ENCODE data around the gene C2orf69. TPM values are rescaled to one million over a fixed set of nuclear protein-coding genes. Genes with fewer than 3 reads are reported as not detected.

The C2orf69 gene
- total RNA-seq, 2 donors from 2014 or later: 14.2 to 25.0 TPM

GRCh38 chr2:199946196-199946595 is 35.1 kb downstream of the C2orf69 start:
- Mint-ChIP-seq H3K36me3 (peaks cover 0 to 7% of the 10 kb centered on the region in 2 donors), H3K27ac (no peak overlapping the region), H3K9me3 (no peaks in the 10 kb centered on the region)
- DNase-seq (ENCODE audit: low spot score in 2 of 2) (no peak), ATAC-seq (no peak)

GRCh38 chr2:199946836-199947235 is 35.7 kb downstream of the C2orf69 start:
- Mint-ChIP-seq H3K36me3 (peaks cover 0 to 7% of the 10 kb centered on the region in 2 donors), H3K27ac (no peak overlapping the region), H3K9me3 (no peaks in the 10 kb centered on the region)
- ATAC-seq (no peak), DNase-seq (ENCODE audit: low spot score in 2 of 2) (no peak)

GRCh38 chr2:199950396-199950795 is 39.3 kb downstream of the C2orf69 start:
- peak overlapping the region; percentile 15 to 73 for H3K27ac Mint-ChIP-seq
- peaks cover 8 to 26% of the 10 kb centered on the region in 2 donors for H3K36me3 Mint-ChIP-seq
- H3K9me3 Mint-ChIP-seq: no peaks in the 10 kb centered on the region
- ATAC-seq (no peak), DNase-seq (ENCODE audit: low spot score in 2 of 2) (no peak)

- no peak for ATAC-seq
- peaks cover 14 to 31% of the 10 kb centered on the region in 2 donors for H3K36me3 Mint-ChIP-seq
- no peak overlapping the region for H3K27ac Mint-ChIP-seq
- DNase-seq (ENCODE audit: low spot score in 2 of 2): no peak
- H3K9me3 Mint-ChIP-seq: no peaks in the 10 kb centered on the region
Observed at GRCh38 chr2:199951023-199951422, 39.9 kb downstream of the C2orf69 start.

- Mint-ChIP-seq H3K36me3 (peaks cover 20 to 42% of the 10 kb centered on the region in 2 donors), H3K9me3 (no peaks in the 10 kb centered on the region), H3K27ac (peak overlapping the region; percentile 95 to 96)
- ATAC-seq: peak; percentile 69 to 71
- no peak for DNase-seq (ENCODE audit: low spot score in 2 of 2)
Observed at GRCh38 chr2:199955007-199955338, 43.9 kb downstream of the C2orf69 start.

GRCh38 chr2:199955339-199956061 is 44.4 kb downstream of the C2orf69 start, which contains the start of the genes MAIP1 and TYW5:
Gene MAIP1, plus strand, starts transcription at chr2:199955582. Its CDS starts 217 bp downstream, at chr2:199955799.
Gene TYW5, minus strand, starts transcription at chr2:199955491. Its CDS starts 21 bp downstream, at chr2:199955470.
- Mint-ChIP-seq H3K9me3 (no peaks in the 10 kb centered on the region), H3K36me3 (peaks cover 20 to 37% of the 10 kb centered on the region in 2 donors), H3K27ac (peak within 1 kb of the TSS; percentile 95 to 96)
- ATAC-seq (peak; percentile 85 to 89), DNase-seq (ENCODE audit: low spot score in 2 of 2) (peak; percentile 75 to 81)

- peaks cover 20 to 36% of the 10 kb centered on the region in 2 donors for H3K36me3 Mint-ChIP-seq
- H3K27ac Mint-ChIP-seq: peak overlapping the region; percentile 95 to 96
- no peak for ATAC-seq
- H3K9me3 Mint-ChIP-seq: no peaks in the 10 kb centered on the region
- no peak for DNase-seq (ENCODE audit: low spot score in 2 of 2)
Observed at GRCh38 chr2:199956062-199956380, 44.9 kb downstream of the C2orf69 start.

GRCh38 chr2:199958014-199958413 is 46.9 kb downstream of the C2orf69 start:
- DNase-seq (ENCODE audit: low spot score in 2 of 2) (no peak), ATAC-seq (no peak)
- peak overlapping the region; percentile 41 to 45 for H3K27ac Mint-ChIP-seq
- H3K9me3 Mint-ChIP-seq: no peaks in the 10 kb centered on the region
- H3K36me3 Mint-ChIP-seq: peaks cover 26 to 43% of the 10 kb centered on the region in 2 donors

- peak overlapping the region in 1 of 2 donors; percentile 79 for H3K27ac Mint-ChIP-seq
- no peaks in the 10 kb centered on the region for H3K9me3 Mint-ChIP-seq
- H3K36me3 Mint-ChIP-seq: peaks cover 7 to 19% of the 10 kb centered on the region in 2 donors
- DNase-seq (ENCODE audit: low spot score in 2 of 2) (no peak), ATAC-seq (peak; percentile 79 to 96)
Observed at GRCh38 chr2:199962203-199962602, 51.1 kb downstream of the C2orf69 start.

- peaks cover 7 to 12% of the 10 kb centered on the region in 2 donors for H3K36me3 Mint-ChIP-seq
Observed at GRCh38 chr2:199966405-199966804, 55.3 kb downstream of the C2orf69 start.

GRCh38 chr2:199966976-199967375 is 55.9 kb downstream of the C2orf69 start:
- Mint-ChIP-seq H3K36me3 (peaks cover 7% of the 10 kb centered on the region in 2 donors), H3K27ac (no peak overlapping the region), H3K9me3 (no peaks in the 10 kb centered on the region)
- DNase-seq (ENCODE audit: low spot score in 2 of 2) (no peak), ATAC-seq (no peak)

More at GRCh38 chr2:199966405-199966804, 55.3 kb downstream of the C2orf69 start:
- Mint-ChIP-seq H3K27ac (no peak overlapping the region), H3K9me3 (no peaks in the 10 kb centered on the region)
- ATAC-seq: no peak
- no peak for DNase-seq (ENCODE audit: low spot score in 2 of 2)

- peak overlapping the region in 1 of 2 donors; percentile 11 for H3K27ac Mint-ChIP-seq
- H3K36me3 Mint-ChIP-seq: no peaks in the 10 kb centered on the region
- ATAC-seq: no peak
- no peaks in the 10 kb centered on the region for H3K9me3 Mint-ChIP-seq
- no peak for DNase-seq (ENCODE audit: low spot score in 2 of 2)
Observed at GRCh38 chr2:199968126-199968525, 57.0 kb downstream of the C2orf69 start.

- no peak for ATAC-seq
- Mint-ChIP-seq H3K36me3 (peaks cover 6 to 11% of the 10 kb centered on the region in 2 donors), H3K27ac (no peak overlapping the region), H3K9me3 (peaks cover 0 to 6% of the 10 kb centered on the region in 2 donors)
- DNase-seq (ENCODE audit: low spot score in 2 of 2): no peak
Observed at GRCh38 chr2:199972088-199972626, 61.1 kb downstream of the C2orf69 start.

GRCh38 chr2:199973703-199974102 is 62.6 kb downstream of the C2orf69 start:
- ATAC-seq: no peak
- no peak for DNase-seq (ENCODE audit: low spot score in 2 of 2)
- peaks cover 6 to 17% of the 10 kb centered on the region in 2 donors for H3K36me3 Mint-ChIP-seq
- peaks cover 0 to 6% of the 10 kb centered on the region in 2 donors for H3K9me3 Mint-ChIP-seq
- no peak overlapping the region for H3K27ac Mint-ChIP-seq

GRCh38 chr2:199975273-199975895 is 64.3 kb downstream of the C2orf69 start:
- Mint-ChIP-seq H3K9me3 (peaks cover 0 to 6% of the 10 kb centered on the region in 2 donors), H3K36me3 (peaks cover 6 to 17% of the 10 kb centered on the region in 2 donors), H3K27ac (no peak overlapping the region)
- DNase-seq (ENCODE audit: low spot score in 2 of 2): no peak
- ATAC-seq: no peak
